COR-L47 (cell line): ENCODE results near the gene TSR1.
A peak's percentile ranks its signal among the peaks of the same experiment; 100 is the strongest.

Experiments used
- DNase-seq: peaks from one replicate; lab custom pipeline; 2025; lab: John Stamatoyannopoulos, UW

TSR1 gene

GRCh38 chr17:2336215-2336851 lies at the start of gene TSR1:
TSR1 (minus strand) TSS chr17:2336457; CDS start chr17:2336427, 30 bp downstream.
- DNase-seq: peak; percentile 76

- no peak for DNase-seq
Measured at GRCh38 chr17:2385240-2386210, 49.3 kb upstream of the TSR1 start.

GRCh38 chr17:2384439-2385127 lies 48.3 kb upstream of the TSR1 start:
- DNase-seq: no peak

DNA sequence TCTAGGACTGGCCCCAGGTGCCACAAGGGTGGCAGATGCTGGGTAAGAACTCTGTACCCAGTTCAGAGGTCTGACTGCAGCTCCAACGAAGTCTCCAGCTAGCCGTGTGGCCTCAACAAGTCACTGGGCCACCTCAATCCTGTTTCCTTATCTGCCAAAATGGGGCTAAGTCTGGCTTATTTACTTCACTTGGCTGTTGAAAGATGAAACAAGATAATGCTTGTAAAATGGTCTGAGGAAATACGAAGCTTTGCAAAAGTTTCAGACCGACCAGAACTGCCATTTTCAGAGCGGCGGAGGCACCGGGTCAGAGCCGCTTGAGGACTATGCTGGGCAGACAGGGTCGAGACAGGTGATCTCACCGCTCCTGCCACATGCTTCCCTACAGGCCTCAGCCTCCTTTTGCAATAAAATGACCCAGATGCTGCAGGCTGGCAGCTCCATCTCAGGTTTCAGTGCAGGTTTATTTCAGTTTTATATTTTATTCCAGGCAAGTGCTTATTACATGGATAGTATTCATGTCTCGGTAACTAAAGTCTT lies 47.4 kb upstream of the TSR1 start:
- no peak for DNase-seq

DNA sequence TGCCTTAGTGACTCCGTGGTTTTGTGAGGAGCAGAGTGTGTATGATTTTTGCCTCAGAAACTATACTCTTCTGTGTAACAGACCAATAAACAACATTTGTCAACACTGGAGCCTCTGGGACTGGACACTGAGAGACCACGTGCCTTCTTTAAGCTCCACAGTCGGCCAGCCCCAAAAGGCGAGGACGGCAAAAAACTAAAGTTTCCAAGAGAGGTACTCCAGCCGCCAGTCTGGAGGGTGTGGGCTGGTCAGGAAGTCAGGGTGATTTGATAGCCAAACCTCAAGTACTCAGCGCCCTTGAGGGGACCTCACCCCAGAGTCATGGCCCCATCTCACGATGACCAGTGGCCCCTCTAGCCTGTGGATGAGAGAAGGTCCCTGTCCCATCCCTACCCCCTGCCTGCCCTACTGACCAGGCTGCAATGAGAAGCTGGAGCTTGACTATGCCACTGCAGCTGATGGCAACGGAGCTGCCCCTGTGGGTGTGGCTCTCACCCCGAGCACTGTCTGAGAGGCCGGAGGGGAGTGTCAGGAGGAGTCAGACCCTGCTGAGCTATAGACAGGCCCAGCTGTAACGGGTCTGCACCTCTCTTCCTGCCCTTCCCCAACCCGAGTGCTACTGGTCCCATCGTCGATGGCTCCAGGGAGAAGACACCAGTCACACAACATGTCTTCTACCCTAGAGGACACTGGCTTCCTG lies 44.8 kb upstream of the TSR1 start:
- no peak for DNase-seq

DNA sequence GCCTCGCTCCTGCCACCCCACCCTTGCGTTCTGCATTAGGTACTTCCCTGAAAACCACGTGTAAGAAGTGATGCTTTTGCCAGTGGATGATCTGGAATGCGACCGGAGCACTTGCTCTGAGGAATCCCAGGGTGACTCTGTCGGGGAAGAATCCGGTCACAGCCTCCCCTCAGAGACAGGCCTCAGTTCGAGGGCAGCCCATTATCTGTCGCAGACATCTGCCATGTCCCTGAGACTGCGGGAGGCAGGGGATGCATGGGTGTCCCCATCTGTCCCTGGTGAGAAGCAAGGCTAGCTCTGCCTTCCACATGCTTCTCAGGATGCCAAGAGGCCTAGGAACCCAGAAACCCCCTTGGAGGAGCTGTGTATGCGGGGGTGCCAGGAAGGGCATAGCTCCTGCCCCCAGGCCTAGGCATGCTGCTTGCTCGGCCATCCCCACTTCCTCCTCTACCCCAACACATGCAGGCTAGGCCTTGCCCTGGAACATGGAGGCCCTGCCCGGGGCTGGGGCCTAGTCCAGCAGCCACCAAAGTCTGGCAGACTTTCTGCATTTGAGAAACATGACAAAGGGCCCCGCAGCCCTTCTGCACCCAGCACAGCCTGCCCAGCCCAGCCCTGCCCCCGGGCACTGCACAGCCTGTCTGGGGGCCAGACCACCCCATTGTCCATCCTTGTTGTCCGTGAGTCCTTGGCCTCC lies 44.1 kb upstream of the TSR1 start:
- DNase-seq: no peak

DNA sequence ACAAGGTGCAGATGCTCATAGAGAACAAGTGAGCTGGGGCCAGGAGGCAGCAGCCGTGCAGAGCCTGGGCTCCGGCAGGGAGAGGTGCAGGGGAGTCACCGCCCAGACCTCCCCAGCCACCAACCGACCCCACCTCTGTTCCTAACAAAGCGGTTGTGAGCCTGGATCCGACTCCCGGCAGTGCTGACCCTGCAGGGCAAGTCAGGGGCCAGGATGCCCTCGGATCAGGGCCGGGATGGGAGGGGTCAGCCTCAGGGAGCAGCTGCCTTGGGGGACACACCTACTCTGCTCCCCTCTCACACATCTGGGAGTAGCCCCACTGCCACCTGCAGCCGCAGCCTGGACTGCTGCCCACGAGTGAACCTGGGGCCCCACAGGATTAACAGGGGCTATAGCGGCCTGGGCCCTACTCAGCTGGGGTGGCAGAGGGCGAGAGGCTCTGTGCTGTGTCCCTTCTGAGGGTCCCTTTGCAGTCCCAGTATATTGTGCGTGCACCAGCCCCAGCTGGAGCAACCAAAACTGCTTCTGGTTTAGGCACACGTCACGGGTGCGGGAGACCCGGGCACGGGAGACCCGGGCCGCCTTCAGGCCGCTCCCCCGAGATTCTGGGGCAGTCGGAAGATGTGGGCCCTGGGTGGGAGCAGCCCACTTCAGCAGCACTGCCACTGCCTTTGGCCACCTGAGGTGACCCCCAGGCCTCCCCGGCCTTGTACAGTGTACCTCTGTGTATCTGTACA lies 43.4 kb upstream of the TSR1 start:
- DNase-seq: no peak

GRCh38 chr17:2378905-2379304 lies 42.6 kb upstream of the TSR1 start:
- no peak for DNase-seq

DNA sequence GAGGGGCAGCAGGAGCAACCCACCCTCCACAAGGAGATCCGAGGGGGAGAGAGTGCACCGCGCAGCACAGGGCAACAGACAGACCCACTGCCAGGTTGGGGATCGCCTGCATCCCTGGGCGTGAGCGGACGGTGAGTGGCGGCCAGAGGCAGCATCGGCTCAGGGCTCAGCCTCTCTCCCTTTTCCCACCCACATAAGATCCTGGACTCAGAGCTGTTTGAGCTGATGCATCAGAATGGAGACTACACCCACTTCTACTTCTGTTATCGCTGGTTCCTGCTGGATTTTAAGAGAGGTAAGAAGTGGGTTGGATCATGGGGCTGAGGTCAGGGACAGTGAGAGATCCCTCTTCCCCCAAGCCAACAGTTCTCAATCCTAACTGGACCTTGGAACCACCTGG lies 41.4 kb upstream of the TSR1 start:
- no peak for DNase-seq

- no peak for DNase-seq
Measured at GRCh38 chr17:2376107-2376506, 39.9 kb upstream of the TSR1 start.

- DNase-seq: no peak
Measured at GRCh38 chr17:2375406-2375805, 39.1 kb upstream of the TSR1 start.

DNA sequence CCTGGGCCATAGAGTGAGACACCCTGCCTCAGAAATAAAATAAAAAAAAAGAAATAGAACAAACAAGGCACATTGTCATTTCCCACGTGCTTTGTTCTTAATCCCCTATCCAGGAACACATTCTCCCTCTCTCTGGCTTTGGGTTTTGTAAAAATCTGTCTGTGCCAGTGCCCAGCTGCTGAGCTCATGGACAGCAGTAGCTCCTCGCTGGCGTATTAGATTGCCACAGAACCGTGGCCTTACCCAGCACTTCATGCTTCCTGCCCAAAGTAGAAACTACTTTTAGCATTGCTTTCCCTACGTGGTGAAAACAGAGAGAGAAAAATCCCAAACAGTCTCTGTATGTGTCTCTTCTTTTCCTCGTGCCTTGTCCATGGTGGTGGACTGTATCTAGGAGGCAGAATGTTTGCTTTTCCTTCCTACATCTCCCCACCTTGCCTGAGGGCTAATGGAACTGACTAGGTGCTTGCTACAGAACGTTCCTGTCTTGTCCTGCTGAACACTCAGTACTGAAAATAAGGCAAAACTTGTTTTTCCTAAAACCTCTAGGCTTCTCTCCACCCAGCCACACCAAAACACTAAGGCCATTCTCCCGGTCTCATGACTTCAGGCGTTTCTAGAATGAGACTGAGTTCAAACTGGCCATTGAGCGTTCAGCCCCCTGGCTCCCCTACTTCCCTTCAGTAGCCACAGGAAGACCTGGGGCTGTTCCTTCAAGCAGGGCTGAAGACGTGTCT lies 38.5 kb upstream of the TSR1 start:
- no peak for DNase-seq

- no peak for DNase-seq
Measured at GRCh38 chr17:2373179-2373578, 36.9 kb upstream of the TSR1 start.

GRCh38 chr17:2372681-2373080 lies 36.4 kb upstream of the TSR1 start:
- DNase-seq: no peak

DNA sequence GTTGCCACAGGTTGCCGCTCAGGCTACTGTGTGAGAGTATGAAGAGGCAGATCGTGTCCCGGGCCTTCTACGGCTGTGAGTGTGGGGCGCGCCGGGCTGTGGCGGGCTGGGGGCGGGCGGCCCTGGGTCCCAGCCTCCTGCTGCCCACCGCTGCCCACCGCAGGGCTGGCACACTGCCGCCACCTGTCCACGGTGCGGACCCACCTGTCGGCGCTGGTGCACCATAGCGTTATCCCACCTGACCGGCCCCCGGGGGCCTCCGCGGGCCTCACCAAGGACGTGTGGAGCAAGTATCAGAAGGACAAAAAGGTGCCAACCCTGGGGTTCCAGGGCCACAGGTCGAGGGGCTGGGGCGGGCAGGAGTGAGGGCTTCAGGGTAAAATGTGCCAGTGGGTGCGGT lies 35.9 kb upstream of the TSR1 start:
- DNase-seq: no peak

GRCh38 chr17:2371183-2372130 lies 35.2 kb upstream of the TSR1 start:
- DNase-seq: no peak

DNA sequence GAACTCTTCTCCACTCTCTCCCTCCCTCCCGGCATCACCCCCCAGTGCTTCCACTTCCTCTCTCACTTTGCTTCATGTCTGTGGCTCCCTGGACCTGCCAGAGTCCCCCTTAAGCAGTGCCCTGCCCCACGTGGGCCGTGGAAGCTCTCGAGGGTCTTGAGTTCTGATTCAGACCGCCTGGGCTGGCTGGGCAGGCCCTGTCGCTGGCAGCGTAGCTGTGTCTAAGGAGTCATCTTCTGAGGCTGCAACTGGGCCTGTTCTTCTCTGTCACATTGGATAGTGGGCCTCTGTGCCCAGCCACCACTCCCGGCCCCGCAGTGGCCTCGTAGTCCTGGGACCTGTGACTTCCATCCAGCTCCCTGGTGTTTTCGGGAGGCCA lies 33.9 kb upstream of the TSR1 start:
- no peak for DNase-seq

GRCh38 chr17:2369551-2370210 lies 33.4 kb upstream of the TSR1 start:
- no peak for DNase-seq
